HepG2 (cell line): ENCODE results near the gene COA7. TPM values are rescaled to one million over a fixed set of nuclear protein-coding genes. Genes with fewer than 3 reads are reported as not detected.

Experiments used
- ARNT2 ChIP-seq: sonication (generic); formaldehyde crosslinking; IDR thresholded peaks from 2 replicates; pipeline ENCODE4 v1.8.0; 2022; ENCODE audit warnings: mild to moderate bottlenecking, low read depth, missing genetic modification reagents, moderate library complexity
- ASH2L ChIP-seq: fragments of 300-600, 200-600 bp; sonication (generic); IDR thresholded peaks from 2 replicates; pipeline ENCODE4 v1.7.0; 2017; ENCODE audit warnings: low read depth, mild to moderate bottlenecking, moderate library complexity, mixed read lengths, low read length; ENCODE audit not compliant: insufficient read length
- DNMT3B ChIP-seq: conservative IDR thresholded peaks from 2 replicates; pipeline ENCODE4 v1.6.1; 2016; ENCODE audit warnings: missing biosample characterization, control low read depth
- HNF4A ChIP-seq: sonication (generic); formaldehyde crosslinking; IDR thresholded peaks from 2 replicates; pipeline ENCODE4 v1.4.0; 2020; ENCODE audit warnings: missing genetic modification reagents
- IKZF1 ChIP-seq: fragments of 450-650 bp; IDR thresholded peaks from 2 replicates; pipeline ENCODE4 v1.7.1; 2016
- KDM3A ChIP-seq: IDR thresholded peaks from 2 replicates; pipeline ENCODE4 v1.6.1; 2018; ENCODE audit warnings: low read depth, missing compliant biosample characterization
- KLF12 ChIP-seq: sonication (generic); formaldehyde crosslinking; IDR thresholded peaks from 2 replicates; pipeline ENCODE4 v1.4.0; 2020; ENCODE audit warnings: missing genetic modification reagents, borderline replicate concordance
- MYC ChIP-seq: sonication (generic); formaldehyde crosslinking; IDR thresholded peaks from 2 replicates; pipeline ENCODE4 v1.9.0; 2021; ENCODE audit warnings: missing genetic modification reagents, borderline replicate concordance
- PHF20 ChIP-seq: sonication (generic); formaldehyde crosslinking; IDR thresholded peaks from 2 replicates; pipeline ENCODE4 v1.5.0; 2020; ENCODE audit warnings: mild to moderate bottlenecking, missing genetic modification reagents
- POLR2G ChIP-seq: fragments of 200-400 bp; formaldehyde crosslinking; IDR thresholded peaks from 2 replicates; pipeline ENCODE4 v1.6.1; 2018; ENCODE audit warnings: mild to moderate bottlenecking, low read depth, low read length, moderate library complexity
- SAP130 ChIP-seq: IDR thresholded peaks from 2 replicates; pipeline ENCODE4 v1.6.1; 2016; ENCODE audit warnings: low read depth
- SMC3 ChIP-seq: IDR thresholded peaks from 2 replicates; pipeline ENCODE4 v1.6.1; 2011; ENCODE audit warnings: low read length, improper control_type of control experiment
- ZFP36L2 ChIP-seq: sonication (generic); formaldehyde crosslinking; IDR thresholded peaks from 2 replicates; pipeline ENCODE4 v1.4.0; 2020; ENCODE audit warnings: missing genetic modification reagents
- ZIK1 ChIP-seq: sonication (generic); formaldehyde crosslinking; IDR thresholded peaks from 2 replicates; pipeline ENCODE4 v1.5.0; 2020; ENCODE audit warnings: mild to moderate bottlenecking, low read depth, missing genetic modification reagents, borderline replicate concordance
- ZNF530 ChIP-seq: sonication (generic); formaldehyde crosslinking; IDR thresholded peaks from 2 replicates; pipeline ENCODE4 v1.5.0; 2020; ENCODE audit warnings: low read depth, mild to moderate bottlenecking, missing genetic modification reagents
- ZNF709 ChIP-seq: sonication (generic); formaldehyde crosslinking; IDR thresholded peaks from 2 replicates; pipeline ENCODE4 v1.5.0; 2020; ENCODE audit warnings: mild to moderate bottlenecking, missing genetic modification reagents
- ZNF891 ChIP-seq: sonication (generic); formaldehyde crosslinking; IDR thresholded peaks from 2 replicates; pipeline ENCODE4 v1.5.0; 2020; ENCODE audit warnings: mild to moderate bottlenecking, missing genetic modification reagents
- polyA plus RNA-seq, 8 experiments: library from polyadenylated mRNA; depleted of rRNA in 3 of 8; stranded (reverse) in 7 of 8; unstranded in 1 of 8; fragments of >200 nt; fragmentation: Illumina TruSeq in 4 of 8; extraction: Trizol in 4 of 8; gene quantifications; 2 replicates each; pipeline versions ENCODE4 v1.2.1 to v1.2.3, GENCODE V29; 2011 to 2016; ENCODE audit warnings: low read depth in 4 of 8, missing spikeins in 1 of 8, mixed read lengths in 1 of 8; ENCODE audit not compliant: insufficient read depth in 1 of 8
- total RNA-seq, 5 experiments: library from RNA; depleted of rRNA; stranded (reverse); fragments of >200 nt; fragmentation: Illumina TruSeq; extraction: Trizol; gene quantifications; 2 replicates each; pipeline ENCODE4 v1.2.3, GENCODE V29; 2016; ENCODE audit warnings: low read depth in 1 of 5
- TF ChIP-seq, protein P1 (sequence below): IDR thresholded peaks from 2 replicates; pipeline ENCODE4 v1.6.1; 2016; ENCODE audit warnings: missing genetic modification reagents, missing compliant biosample characterization
- TF ChIP-seq, protein P2 (sequence below): sonication (generic); formaldehyde crosslinking; IDR thresholded peaks from 2 replicates; pipeline ENCODE4 v1.4.0; 2020; ENCODE audit warnings: mild to moderate bottlenecking, missing genetic modification reagents
- TF ChIP-seq, protein P3 (sequence below): IDR thresholded peaks from 2 replicates; pipeline ENCODE4 v1.6.1; 2012; ENCODE audit warnings: inconsistent platforms
- TF ChIP-seq, protein P4 (sequence below): IDR thresholded peaks from 2 replicates; pipeline ENCODE4 v1.6.1; 2016; ENCODE audit warnings: low read depth, borderline replicate concordance
- TF ChIP-seq, protein P5 (sequence below): sonication (generic); formaldehyde crosslinking; IDR thresholded peaks from 2 replicates; pipeline ENCODE4 v1.5.0; 2020; ENCODE audit warnings: mild to moderate bottlenecking, missing genetic modification reagents
- TF ChIP-seq, protein P6 (sequence below): sonication (generic); formaldehyde crosslinking; IDR thresholded peaks from 2 replicates; pipeline ENCODE4 v1.5.0; 2020; ENCODE audit warnings: missing genetic modification reagents
- TF ChIP-seq, protein P7 (sequence below): sonication (generic); formaldehyde crosslinking; conservative IDR thresholded peaks from 2 replicates; pipeline ENCODE4 v1.8.0; 2022; ENCODE audit warnings: mild to moderate bottlenecking, moderate library complexity, missing genetic modification reagents

COA7 gene
- total and polyA plus RNA-seq, 2 of the 13 experiments (the other 11 are each of a cell fraction or from before 2014, with no cell fraction given) = 12.3 to 30.4 TPM

DNA sequence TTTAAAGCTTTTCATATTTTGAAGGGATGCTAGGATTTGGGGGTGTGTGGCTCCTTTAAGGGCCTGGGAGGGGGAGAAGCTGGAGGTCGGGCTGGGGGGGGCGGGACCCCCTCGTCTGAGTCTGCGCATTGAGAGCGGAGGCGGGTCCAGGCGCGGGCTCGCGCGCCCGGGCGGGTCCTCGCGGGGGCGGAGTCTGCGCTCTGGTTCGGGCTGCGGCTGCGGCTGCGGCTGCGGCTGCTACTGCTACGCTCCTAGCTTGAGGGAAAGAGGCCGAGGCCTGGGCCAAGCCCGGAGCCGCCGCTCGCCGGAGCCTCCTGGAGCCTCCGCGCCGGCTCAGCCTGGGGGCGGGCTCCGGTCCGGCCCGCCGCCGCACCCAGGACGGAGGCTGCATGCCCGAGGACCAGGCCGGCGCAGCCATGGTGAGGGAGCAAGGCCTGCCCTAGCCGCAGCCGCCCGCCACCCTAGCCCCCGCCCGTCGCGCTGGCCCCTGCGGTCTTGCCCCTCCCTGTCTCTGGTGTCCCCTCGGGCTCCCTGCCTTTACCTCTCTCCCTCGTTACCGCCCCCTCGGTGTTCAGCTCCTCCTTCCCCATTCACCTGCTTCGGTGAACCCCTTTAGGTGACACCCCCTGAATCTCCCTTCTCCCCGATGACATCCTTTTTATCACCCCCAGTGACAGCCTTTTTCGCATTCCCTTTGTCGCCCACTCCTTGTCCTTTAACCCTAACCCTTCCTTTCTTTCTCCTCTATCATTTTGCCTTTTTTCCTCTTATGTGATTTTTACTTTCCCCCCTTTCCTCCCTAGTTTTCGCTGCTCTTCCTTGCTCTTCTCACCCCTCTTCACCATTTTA lies 28.3 kb upstream of the COA7 start, which contains the start of gene ZYG11B (continued):
- no peak for TF ChIP-seq DNMT3B
- TF ChIP-seq, protein P1, sequence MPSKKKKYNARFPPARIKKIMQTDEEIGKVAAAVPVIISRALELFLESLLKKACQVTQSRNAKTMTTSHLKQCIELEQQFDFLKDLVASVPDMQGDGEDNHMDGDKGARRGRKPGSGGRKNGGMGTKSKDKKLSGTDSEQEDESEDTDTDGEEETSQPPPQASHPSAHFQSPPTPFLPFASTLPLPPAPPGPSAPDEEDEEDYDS (CRISPR knock-in tag) = no peak
- no peak for TF ChIP-seq IKZF1
- TF ChIP-seq SMC3 = no peak
- peak; percentile 51; the same call in 1 of the 2 replicates for TF ChIP-seq PHF20 (CRISPR knock-in tag)
- TF ChIP-seq MYC (CRISPR knock-in tag) = peak; percentile 45; the same call in 1 of the 2 replicates
- TF ChIP-seq, protein P2, sequence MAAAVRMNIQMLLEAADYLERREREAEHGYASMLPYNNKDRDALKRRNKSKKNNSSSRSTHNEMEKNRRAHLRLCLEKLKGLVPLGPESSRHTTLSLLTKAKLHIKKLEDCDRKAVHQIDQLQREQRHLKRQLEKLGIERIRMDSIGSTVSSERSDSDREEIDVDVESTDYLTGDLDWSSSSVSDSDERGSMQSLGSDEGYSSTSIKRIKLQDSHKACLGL = peak; percentile 32; the same call in 1 of the 2 replicates
- peak; percentile 83; the same call in 1 of the 2 replicates for TF ChIP-seq ZNF709 (CRISPR knock-in tag)
- TF ChIP-seq SAP130 = peak; percentile 77
- TF ChIP-seq, protein P3, sequence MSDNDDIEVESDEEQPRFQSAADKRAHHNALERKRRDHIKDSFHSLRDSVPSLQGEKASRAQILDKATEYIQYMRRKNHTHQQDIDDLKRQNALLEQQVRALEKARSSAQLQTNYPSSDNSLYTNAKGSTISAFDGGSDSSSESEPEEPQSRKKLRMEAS = peak; percentile 57; the same call in 1 of the 2 replicates
- peak; percentile 76; the same call in 1 of the 2 replicates for TF ChIP-seq KLF12
- TF ChIP-seq ZNF530 (CRISPR knock-in tag) = no peak
- peak; percentile 80 for TF ChIP-seq POLR2G
- TF ChIP-seq, protein P4, sequence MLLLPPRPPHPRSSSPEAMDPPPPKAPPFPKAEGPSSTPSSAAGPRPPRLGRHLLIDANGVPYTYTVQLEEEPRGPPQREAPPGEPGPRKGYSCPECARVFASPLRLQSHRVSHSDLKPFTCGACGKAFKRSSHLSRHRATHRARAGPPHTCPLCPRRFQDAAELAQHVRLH = no peak
- TF ChIP-seq, protein P5, sequence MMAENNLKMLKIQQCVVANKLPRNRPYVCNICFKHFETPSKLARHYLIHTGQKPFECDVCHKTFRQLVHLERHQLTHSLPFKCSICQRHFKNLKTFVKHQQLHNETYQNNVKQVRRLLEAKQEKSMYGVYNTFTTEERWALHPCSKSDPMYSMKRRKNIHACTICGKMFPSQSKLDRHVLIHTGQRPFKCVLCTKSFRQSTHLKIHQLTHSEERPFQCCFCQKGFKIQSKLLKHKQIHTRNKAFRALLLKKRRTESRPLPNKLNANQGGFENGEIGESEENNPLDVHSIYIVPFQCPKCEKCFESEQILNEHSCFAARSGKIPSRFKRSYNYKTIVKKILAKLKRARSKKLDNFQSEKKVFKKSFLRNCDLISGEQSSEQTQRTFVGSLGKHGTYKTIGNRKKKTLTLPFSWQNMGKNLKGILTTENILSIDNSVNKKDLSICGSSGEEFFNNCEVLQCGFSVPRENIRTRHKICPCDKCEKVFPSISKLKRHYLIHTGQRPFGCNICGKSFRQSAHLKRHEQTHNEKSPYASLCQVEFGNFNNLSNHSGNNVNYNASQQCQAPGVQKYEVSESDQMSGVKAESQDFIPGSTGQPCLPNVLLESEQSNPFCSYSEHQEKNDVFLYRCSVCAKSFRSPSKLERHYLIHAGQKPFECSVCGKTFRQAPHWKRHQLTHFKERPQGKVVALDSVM (CRISPR knock-in tag) = peak; percentile 52
- no peak for TF ChIP-seq KDM3A (CRISPR knock-in tag)
- 0 out of 2 replicates have a peak, but pooled peaks have one; percentile 48 for TF ChIP-seq ZIK1 (CRISPR knock-in tag)
- TF ChIP-seq HNF4A (CRISPR knock-in tag) = no peak
- peak; percentile 41 for TF ChIP-seq ASH2L
- TF ChIP-seq, protein P6, sequence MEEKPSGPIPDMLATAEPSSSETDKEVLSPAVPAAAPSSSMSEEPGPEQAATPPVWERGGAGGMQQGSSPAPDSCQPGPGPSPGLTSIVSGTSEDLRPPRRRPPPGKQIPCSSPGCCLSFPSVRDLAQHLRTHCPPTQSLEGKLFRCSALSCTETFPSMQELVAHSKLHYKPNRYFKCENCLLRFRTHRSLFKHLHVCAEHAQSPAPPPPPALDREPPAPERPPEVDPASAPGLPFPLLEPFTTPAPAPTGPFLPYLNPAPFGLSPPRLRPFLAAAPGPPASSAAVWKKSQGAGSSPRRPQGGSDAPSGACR (CRISPR knock-in tag) = no peak
- peak; percentile 69 for TF ChIP-seq ARNT2 (CRISPR knock-in tag)
- TF ChIP-seq ZFP36L2 (CRISPR knock-in tag) = no peak
- TF ChIP-seq, protein P7, sequence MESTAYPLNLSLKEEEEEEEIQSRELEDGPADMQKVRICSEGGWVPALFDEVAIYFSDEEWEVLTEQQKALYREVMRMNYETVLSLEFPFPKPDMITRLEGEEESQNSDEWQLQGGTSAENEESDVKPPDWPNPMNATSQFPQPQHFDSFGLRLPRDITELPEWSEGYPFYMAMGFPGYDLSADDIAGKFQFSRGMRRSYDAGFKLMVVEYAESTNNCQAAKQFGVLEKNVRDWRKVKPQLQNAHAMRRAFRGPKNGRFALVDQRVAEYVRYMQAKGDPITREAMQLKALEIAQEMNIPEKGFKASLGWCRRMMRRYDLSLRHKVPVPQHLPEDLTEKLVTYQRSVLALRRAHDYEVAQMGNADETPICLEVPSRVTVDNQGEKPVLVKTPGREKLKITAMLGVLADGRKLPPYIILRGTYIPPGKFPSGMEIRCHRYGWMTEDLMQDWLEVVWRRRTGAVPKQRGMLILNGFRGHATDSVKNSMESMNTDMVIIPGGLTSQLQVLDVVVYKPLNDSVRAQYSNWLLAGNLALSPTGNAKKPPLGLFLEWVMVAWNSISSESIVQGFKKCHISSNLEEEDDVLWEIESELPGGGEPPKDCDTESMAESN = 0 out of 2 replicates have a peak, but pooled peaks have one; percentile 28
- 0 out of 2 replicates have a peak, but pooled peaks have one; percentile 44 for TF ChIP-seq ZNF891 (CRISPR knock-in tag)
